ENCODE measurements around the gene GPATCH8.
"Not testable (repeated sequence)": the region's sequence is repeated elsewhere in the genome, so short reads cannot be mapped to it uniquely, and the experiment has no call there.

The GPATCH8 gene

GRCh38 chr17:44374306-44375195 lies 128.7 kb downstream of the GPATCH8 start:
- DNase-seq (ENCODE audit: low spot score): no peak

DNA sequence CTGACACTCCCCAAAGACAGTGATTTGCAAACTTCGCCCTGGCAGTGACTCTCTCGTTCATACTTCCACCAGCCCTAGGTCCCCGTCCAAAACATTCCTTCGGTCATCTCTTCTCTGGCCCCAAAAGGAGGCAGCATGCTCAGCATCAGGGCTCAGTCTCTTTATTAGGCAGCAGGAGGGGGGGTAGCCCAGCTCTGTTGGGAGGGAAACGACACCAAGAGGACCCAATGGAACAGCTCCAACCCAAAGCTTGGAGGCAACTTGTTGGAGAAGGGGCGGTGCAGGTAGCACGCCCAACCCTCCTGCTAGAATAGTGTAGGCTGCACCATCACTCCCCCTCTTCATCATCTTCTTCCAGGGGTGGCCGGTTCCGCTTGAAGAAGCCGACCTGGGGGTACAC lies 131.2 kb downstream of the GPATCH8 start:
- DNase-seq (ENCODE audit: low spot score): no peak

- not testable (repeated sequence) for DNase-seq (ENCODE audit: low spot score)
These were observed 133.7 kb downstream of the GPATCH8 start for GRCh38 chr17:44369414-44370023.

DNA sequence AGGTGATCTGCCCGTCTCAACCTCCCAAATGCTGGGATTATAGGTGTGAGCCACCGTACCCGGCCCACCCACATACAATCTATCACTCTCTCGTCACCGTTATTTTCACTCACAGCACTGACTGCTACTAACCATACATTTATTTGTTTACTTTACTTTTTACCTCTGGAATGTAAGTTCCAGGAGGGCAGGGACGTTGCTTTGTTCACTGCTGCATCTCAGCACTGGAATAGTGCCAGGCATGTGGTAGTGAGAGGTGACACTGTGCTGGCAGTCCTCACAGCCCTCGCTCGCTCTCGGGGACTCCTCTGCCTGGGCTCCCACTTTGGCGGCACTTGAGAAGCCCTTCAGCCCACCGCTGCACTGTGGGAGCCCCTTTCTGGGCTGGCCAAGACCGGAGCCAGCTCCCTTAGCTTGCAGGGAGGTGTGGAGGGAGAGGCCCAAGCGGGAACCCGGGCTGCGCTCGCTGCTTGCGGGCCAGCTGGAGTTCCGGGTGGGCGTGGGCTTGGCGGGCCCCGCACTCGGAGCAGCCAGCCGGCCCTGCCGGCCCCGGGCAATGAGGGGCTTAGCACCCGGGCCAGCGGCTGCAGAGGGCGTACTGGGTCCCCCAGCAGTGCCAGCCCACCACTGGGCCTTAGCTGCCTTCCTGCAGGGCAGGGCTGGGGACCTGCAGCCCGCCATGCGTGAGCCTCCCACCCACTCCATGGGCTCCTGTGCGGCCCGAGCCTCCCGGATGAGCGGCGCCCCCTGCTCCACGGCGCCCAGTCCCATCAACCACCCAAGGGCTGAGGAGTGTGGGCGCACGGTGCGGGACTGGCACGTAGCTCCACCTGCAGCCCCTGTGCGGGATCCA lies 134.6 kb downstream of the GPATCH8 start:
- DNase-seq (ENCODE audit: low spot score): not testable (repeated sequence)

GRCh38 chr17:44367231-44367979 lies 135.8 kb downstream of the GPATCH8 start:
- DNase-seq (ENCODE audit: low spot score): no peak

DNA sequence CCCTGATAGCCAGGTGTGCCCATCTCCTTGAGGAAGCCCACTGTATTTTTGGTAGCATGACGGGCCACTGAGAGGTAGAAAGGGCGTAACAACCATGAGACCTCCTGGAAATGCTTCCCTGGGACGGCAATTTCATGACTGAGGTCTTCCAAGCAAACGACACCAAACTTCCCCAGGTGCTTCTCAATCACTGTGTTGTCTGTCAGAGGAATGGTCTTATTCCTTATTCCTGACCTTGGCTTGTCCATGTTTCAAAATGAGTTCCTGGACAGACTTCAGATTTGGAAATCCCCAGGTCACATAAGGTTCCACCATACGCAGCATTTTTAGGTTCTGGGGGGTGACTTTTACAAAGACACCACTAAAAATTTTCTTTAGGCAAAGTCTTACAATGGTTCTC lies 138.2 kb downstream of the GPATCH8 start:
- DNase-seq (ENCODE audit: low spot score): not testable (repeated sequence)

DNA sequence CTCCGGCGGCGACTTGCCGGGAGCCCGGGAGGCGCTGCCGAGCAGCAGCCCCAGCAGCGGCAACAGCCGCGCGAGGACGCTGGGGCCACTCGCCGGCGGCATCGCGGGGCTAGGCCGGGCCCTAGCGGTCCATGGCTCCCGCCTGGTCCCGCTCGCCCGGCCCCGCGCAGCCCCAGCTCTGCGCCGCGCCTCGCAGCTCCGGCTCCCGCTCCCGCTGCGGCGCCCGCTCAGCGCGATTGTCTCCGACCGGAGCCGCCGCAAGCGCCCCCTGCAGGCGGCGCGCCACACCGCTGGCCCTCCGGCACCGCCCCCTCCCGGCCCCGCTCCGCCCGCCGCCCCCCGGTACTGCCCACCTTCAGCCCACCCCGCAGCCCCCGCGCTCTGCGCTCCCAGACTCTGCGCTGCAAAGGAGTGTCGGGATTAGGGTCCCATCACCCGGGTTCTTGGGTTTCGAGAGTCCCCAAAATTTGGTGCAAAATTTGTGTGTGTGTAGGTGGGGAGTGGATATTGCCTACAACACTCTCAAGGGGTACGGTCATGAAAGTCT lies 139.5 kb downstream of the GPATCH8 start, which contains the start of gene FAM171A2:
Gene FAM171A2, minus strand, starts transcription at position 241 of the 547 bp plus-strand sequence. Its CDS starts 139 bp downstream, at position 102.
- peak; percentile 48 for DNase-seq (ENCODE audit: low spot score)

DNA sequence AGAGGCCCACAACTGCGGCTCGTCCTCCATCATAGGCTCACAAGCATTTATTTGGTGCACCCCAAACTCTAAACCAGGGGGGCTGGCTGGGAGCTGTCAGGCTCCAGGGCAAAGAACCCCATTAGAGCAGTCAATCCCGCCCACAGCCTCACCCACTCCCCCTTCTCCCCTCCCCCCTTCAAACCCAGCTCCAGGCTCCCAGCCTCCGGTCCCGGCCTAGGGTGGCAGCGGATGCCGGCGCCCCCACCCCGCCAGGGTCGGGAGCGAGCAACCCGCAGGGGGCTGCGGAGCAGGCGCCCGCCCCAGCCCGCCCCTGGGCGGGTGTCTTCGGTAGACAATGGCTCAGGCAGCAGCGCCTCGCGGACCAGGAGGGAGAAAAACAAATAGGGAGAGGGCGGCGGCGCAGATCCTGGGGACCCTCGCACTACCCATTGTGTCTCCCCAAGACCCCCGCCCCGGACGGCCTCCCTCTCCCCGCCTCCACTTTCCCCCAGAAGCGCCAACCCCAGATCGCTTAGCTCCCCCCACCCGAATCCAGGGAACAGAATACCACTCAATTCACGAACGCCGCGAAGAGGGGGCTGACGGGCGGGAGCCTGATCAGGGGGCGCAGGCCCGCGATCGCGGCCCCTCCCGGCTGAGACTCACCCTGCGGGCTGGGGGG lies 140.1 kb downstream of the GPATCH8 start:
- no peak for DNase-seq (ENCODE audit: low spot score)

GRCh38 chr17:44362459-44362948 lies 140.7 kb downstream of the GPATCH8 start:
- no peak for DNase-seq (ENCODE audit: low spot score)

- DNase-seq (ENCODE audit: low spot score): no peak
These were observed 141.6 kb downstream of the GPATCH8 start for GRCh38 chr17:44361292-44362260.

DNA sequence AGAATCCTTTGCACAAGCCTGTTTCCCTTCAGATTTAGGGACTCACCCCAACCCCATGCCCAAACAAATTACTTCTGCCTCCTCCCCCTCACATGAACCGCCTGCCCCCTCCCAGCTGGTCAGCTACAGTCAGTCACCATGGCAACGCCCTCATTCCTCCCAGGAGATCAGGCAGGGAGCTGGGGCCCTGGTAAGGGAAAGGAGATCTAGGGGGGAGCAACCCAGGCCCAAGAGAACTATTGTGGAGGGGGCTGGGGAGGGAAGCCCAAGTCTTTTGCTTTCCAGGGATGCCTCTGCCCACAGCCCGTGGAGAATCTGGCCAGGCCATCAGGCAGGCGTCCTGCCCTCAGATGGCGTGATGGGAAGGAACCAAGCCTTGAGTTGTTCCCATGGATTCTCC lies 142.4 kb downstream of the GPATCH8 start:
- DNase-seq (ENCODE audit: low spot score): no peak

GRCh38 chr17:44360144-44360533 lies 143.1 kb downstream of the GPATCH8 start:
- DNase-seq (ENCODE audit: low spot score): no peak

GRCh38 chr17:44359458-44360143 lies 143.6 kb downstream of the GPATCH8 start:
- DNase-seq (ENCODE audit: low spot score): no peak

- DNase-seq (ENCODE audit: low spot score): no peak
These were observed 144.2 kb downstream of the GPATCH8 start for GRCh38 chr17:44359006-44359405.

DNA sequence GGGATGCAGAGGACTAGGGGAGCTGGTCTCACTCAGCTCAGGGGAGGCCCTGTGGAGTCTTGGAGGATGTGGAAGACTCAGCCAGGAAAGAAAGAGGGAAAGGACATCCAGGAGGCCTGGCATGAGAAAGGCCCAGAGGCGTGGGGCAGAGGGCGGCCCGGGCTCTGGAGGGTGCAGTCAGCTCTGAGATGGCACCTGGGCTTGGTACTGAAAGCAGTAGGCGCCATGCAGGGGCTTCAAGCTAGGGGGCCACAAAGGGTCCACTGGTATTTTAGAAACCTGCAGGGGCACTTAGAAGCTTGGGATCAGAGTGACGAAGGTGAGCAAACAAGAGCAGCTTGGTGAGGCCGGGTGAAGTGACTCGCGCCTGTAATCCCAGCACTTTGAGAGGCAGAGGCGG lies 145.1 kb downstream of the GPATCH8 start:
- no peak for DNase-seq (ENCODE audit: low spot score)

DNA sequence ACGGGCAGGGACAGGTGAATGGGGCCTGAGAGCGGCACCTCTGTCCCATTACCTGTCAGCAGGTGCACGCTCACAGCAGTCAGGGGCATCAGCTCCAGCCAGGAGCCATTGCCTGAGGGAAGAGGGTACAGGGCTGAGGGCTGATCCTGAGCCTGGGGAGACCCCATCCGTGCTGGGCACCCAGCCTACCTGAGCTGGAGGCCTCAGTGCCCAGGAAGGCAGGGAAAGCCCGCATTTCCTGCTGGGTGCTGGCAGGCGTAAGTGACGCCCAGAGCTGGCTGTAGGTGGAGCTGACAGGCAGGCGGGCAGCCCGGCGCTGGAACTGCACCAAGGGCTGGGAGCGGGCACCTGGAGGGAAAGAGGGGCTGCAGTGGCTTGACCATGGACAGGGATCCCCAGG lies 147.0 kb downstream of the GPATCH8 start:
- DNase-seq (ENCODE audit: low spot score): no peak

GRCh38 chr17:44355642-44356099 lies 147.5 kb downstream of the GPATCH8 start:
- no peak for DNase-seq (ENCODE audit: low spot score)

Data from SW480 (cell line).